K562 (cell line): ENCODE results near the gene FBXO44. TPM values are rescaled to one million over a fixed set of nuclear protein-coding genes. Genes with fewer than 3 reads are reported as not detected.

Experiments used
- CHD4 ChIP-seq: fragments of 200-600 bp; sonication (generic); IDR thresholded peaks from 3 replicates; pipeline ENCODE4 v1.6.1; 2012; ENCODE audit warnings: low read depth, mild to moderate bottlenecking, mixed read lengths, low read length, inconsistent platforms; ENCODE audit not compliant: insufficient read depth, insufficient replicate concordance, poor library complexity, severe bottlenecking
- CREB3 ChIP-seq: fragments of 450-650 bp; conservative IDR thresholded peaks from 2 replicates; pipeline ENCODE4 v1.6.1; 2016; ENCODE audit warnings: missing genetic modification characterization, low read depth, mild to moderate bottlenecking, missing compliant biosample characterization, moderate library complexity
- DDX20 ChIP-seq: fragments of 450-650 bp; IDR thresholded peaks from 2 replicates; pipeline ENCODE4 v1.6.1; 2016; ENCODE audit warnings: missing genetic modification characterization, low read depth, mild to moderate bottlenecking, missing compliant biosample characterization, moderate library complexity
- DMBX1 ChIP-seq: fragments of 250-450 bp; sonication (Bioruptor Pico); IDR thresholded peaks from 2 replicates; pipeline ENCODE4 v1.8.0; 2022; ENCODE audit warnings: inconsistent platforms, mild to moderate bottlenecking, moderate library complexity, borderline replicate concordance
- FUS ChIP-seq: fragments of 200-400 bp; formaldehyde crosslinking; optimal IDR thresholded peaks from 2 replicates; pipeline ENCODE3; 2017; ENCODE audit warnings: low read depth, low read length
- HINFP ChIP-seq: fragments of 450-650 bp; conservative IDR thresholded peaks from 2 replicates; pipeline ENCODE4 v1.6.1; 2016; ENCODE audit warnings: missing genetic modification characterization, low read depth, mild to moderate bottlenecking, control low read depth, missing compliant biosample characterization
- NR2C1 ChIP-seq, 2 experiments: fragments of 450-650 bp; IDR thresholded peaks; 2 replicates each; pipeline ENCODE4 v1.6.1; 2017; ENCODE audit warnings: mild to moderate bottlenecking in 2 of 2, antibody characterized with exemption in 1 of 2, inconsistent platforms in 1 of 2, missing compliant biosample characterization in 1 of 2, missing genetic modification characterization in 1 of 2
- PYGO2 ChIP-seq: fragments of 450-650 bp; IDR thresholded peaks from 2 replicates; pipeline ENCODE4 v1.6.1; 2016; ENCODE audit warnings: mild to moderate bottlenecking, missing genetic modification characterization, moderate library complexity, missing compliant biosample characterization
- RFX5 ChIP-seq: IDR thresholded peaks from 2 replicates; pipeline ENCODE4 v1.6.1; 2011; ENCODE audit warnings: low read depth, mild to moderate bottlenecking, improper control_type of control experiment, low read length
- SMAD2 ChIP-seq: fragments of 150-350 bp; IDR thresholded peaks from 2 replicates; pipeline ENCODE4 v1.6.1; 2014; ENCODE audit warnings: low read depth, mild to moderate bottlenecking, low read length
- ZFP91 ChIP-seq: sonication (generic); formaldehyde crosslinking; IDR thresholded peaks from 2 replicates; pipeline ENCODE4 v1.8.0; 2022; ENCODE audit warnings: mild to moderate bottlenecking, missing genetic modification reagents
- ZNF445 ChIP-seq: fragments of 250-450 bp; sonication (Bioruptor Pico); IDR thresholded peaks from 2 replicates; pipeline ENCODE4 v1.4.0; 2020; ENCODE audit warnings: low read depth, mild to moderate bottlenecking, moderate library complexity
- ZNF449 ChIP-seq: fragments of 250-450 bp; sonication (Bioruptor Pico); IDR thresholded peaks from 2 replicates; pipeline ENCODE4 v1.8.0; 2022; ENCODE audit warnings: moderate library complexity, mild to moderate bottlenecking, inconsistent platforms
- ZNF583 ChIP-seq: fragments of 250-450 bp; sonication (Bioruptor Pico); IDR thresholded peaks from 2 replicates; pipeline ENCODE4 v1.4.0; 2020
- ZNF668 ChIP-seq: fragments of 250-450 bp; sonication (Bioruptor Pico); IDR thresholded peaks from 2 replicates; pipeline ENCODE4 v1.8.0; 2022; ENCODE audit warnings: mild to moderate bottlenecking, inconsistent platforms
- polyA plus RNA-seq, 8 experiments: library from polyadenylated mRNA; depleted of rRNA in 4 of 8; stranded (reverse) in 5 of 8; unstranded in 3 of 8; fragments of >200 nt; fragmentation: Nextera tagmentation in 2 of 8; fragmentation: Illumina TruSeq in 1 of 8; extraction: Ambion mirVana in 2 of 8; extraction: Trizol in 1 of 8; gene quantifications; 2 replicates each; pipeline versions ENCODE4 v1.2.1 to v1.2.3, GENCODE V29; 2011 to 2014; ENCODE audit warnings: inconsistent platforms in 1 of 8, missing spikeins in 1 of 8
- total RNA-seq, 7 experiments: library from RNA; depleted of rRNA in 6 of 7; stranded (reverse); fragments of >200 nt in 6 of 7; fragmentation: Illumina TruSeq in 2 of 7; extraction: Trizol in 2 of 7; gene quantifications; 2 replicates each; pipeline versions ENCODE4 v1.2.1 to v1.2.3, GENCODE V29; 2011 to 2021; ENCODE audit warnings: low replicate concordance in 1 of 7
- TF ChIP-seq, protein P1 (sequence below), 2 experiments: fragments of 250-450 bp in 1 of 2; fragments of 450-650 bp in 1 of 2; sonication (Bioruptor Pico) in 1 of 2; IDR thresholded peaks; 2 replicates each; pipeline versions ENCODE4 v1.6.1 to v1.8.0; 2016 to 2021; ENCODE audit warnings: mild to moderate bottlenecking in 2 of 2, moderate library complexity in 2 of 2, missing compliant biosample characterization in 1 of 2, missing genetic modification characterization in 1 of 2
- TF ChIP-seq, protein P2 (sequence below): fragments of 250-450 bp; sonication (Bioruptor Pico); IDR thresholded peaks from 2 replicates; pipeline ENCODE4 v1.6.1; 2021; ENCODE audit warnings: mild to moderate bottlenecking

FBXO44 gene
- total and polyA plus RNA-seq, 9 of the 15 experiments (the other 6 are each of a cell fraction or from before 2014, with no cell fraction given), result 0.69 to 20.9 (median 6.7) TPM

DNA sequence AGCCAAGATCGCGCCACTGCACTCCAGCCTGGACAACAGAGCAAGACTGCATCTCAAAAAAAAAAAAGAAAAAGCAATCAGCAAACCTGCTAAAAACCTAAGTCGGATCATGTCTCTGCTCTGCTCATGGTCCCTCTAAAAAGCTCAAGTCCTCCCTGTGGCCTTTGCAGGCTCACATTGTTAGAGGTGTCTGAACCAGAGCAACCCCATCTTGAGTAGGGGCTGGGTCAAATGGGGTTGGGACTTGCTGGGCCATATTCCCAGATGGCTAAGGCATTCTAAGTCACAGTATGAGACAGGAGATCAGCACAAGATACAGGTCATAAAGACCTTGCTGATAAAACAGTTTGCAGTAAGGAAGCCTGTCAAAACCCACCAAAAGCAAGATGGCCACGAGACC lies 33.8 kb downstream of the FBXO44 start (continued):
- TF ChIP-seq CREB3 (tag) (peak; percentile 92), ZFP91 (CRISPR knock-in tag) (no peak), NR2C1 (IDR thresholded peaks at IDR 0.05) (no peak), NR2C1 (tag; IDR thresholded peaks at IDR 0.05) (peak; percentile 66), HINFP (tag) (peak; percentile 74; the same call in 1 of the 2 replicates), ZNF449 (CRISPR knock-in tag) (0 out of 2 replicates have a peak, but pooled peaks have one; percentile 11), PYGO2 (tag) (peak; percentile 43; the same call in 1 of the 2 replicates), ZNF445 (CRISPR knock-in tag) (no peak), ZNF583 (CRISPR knock-in tag) (peak; percentile 69; the same call in 1 of the 2 replicates), DMBX1 (CRISPR knock-in tag) (peak; percentile 49; the same call in 1 of the 2 replicates), DDX20 (tag) (peak; percentile 74), SMAD2 (no peak), FUS (no peak), RFX5 (no peak), CHD4 (no peak), ZNF668 (CRISPR knock-in tag) (peak; percentile 79; the same call in 1 of the 2 replicates)
- TF ChIP-seq, protein P1, sequence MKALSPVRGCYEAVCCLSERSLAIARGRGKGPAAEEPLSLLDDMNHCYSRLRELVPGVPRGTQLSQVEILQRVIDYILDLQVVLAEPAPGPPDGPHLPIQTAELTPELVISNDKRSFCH (CRISPR knock-in tag; IDR thresholded peaks at IDR 0.05), result no peak
- TF ChIP-seq, protein P1 (tag; IDR thresholded peaks at IDR 0.05), result peak; percentile 78
- TF ChIP-seq, protein P2, sequence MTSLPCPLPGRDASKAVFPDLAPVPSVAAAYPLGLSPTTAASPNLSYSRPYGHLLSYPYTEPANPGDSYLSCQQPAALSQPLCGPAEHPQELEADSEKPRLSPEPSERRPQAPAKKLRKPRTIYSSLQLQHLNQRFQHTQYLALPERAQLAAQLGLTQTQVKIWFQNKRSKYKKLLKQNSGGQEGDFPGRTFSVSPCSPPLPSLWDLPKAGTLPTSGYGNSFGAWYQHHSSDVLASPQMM (CRISPR knock-in tag), result no peak
